ENCODE results near the gene PHF21B. TPM values are rescaled to one million over a fixed set of nuclear protein-coding genes. Genes with fewer than 3 reads are reported as not detected.

Gene PHF21B
- total RNA-seq, 4 donors from 2014 or later = not detected

DNA sequence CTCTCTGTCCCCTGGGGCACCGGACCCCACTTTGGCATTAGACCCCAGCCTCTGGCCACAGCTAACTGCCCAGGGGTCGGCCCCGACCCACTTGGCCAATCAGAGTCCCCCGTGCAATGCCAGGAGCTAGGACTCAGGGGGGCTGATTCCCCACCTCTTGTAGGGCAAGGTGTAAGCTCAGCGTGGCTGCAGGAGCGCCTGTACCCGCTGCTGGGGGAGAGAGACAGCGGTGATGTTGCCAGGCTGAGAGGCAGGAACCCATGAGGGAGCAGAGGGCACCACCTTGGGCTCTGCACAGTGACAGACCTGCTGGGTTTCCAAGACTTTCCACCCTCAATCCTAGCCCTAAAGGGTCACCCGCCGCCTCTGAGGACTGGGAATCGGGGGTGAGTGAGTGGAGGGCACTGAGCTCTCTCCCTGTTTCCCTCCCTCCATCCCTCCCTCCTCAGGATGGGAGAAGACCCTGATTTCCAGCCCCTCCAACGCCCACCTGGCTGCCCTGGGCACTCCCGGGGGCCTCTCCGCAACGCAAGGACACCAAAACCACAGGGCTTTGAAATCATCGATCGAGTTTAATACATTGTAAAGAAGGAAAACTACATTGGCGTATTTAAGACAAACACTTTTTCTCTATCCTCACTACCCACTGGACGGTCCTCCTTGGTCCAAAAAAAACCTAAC, 129.1 kb downstream of the PHF21B start:
- H3K27me3 ChIP-seq = peaks cover 4% of the 10 kb centered on the region
- no peaks in the 10 kb centered on the region for H3K4me1 ChIP-seq
- H3K27ac ChIP-seq = no peak overlapping the region
- 94% methylated on average over 18 of the region's 19 CpGs for WGBS
- H3K9me3 ChIP-seq = peaks cover 3% of the 10 kb centered on the region
- TF ChIP-seq, protein P1, sequence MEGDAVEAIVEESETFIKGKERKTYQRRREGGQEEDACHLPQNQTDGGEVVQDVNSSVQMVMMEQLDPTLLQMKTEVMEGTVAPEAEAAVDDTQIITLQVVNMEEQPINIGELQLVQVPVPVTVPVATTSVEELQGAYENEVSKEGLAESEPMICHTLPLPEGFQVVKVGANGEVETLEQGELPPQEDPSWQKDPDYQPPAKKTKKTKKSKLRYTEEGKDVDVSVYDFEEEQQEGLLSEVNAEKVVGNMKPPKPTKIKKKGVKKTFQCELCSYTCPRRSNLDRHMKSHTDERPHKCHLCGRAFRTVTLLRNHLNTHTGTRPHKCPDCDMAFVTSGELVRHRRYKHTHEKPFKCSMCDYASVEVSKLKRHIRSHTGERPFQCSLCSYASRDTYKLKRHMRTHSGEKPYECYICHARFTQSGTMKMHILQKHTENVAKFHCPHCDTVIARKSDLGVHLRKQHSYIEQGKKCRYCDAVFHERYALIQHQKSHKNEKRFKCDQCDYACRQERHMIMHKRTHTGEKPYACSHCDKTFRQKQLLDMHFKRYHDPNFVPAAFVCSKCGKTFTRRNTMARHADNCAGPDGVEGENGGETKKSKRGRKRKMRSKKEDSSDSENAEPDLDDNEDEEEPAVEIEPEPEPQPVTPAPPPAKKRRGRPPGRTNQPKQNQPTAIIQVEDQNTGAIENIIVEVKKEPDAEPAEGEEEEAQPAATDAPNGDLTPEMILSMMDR (IDR thresholded peaks at IDR 0.05) = no peak
- TF ChIP-seq POLR2AphosphoS5 (IDR thresholded peaks at IDR 0.05) (no peak), EP300 (IDR thresholded peaks at IDR 0.05) (no peak), POLR2A (IDR thresholded peaks at IDR 0.05) (no peak)
- H3K4me3 ChIP-seq = no peak overlapping the region
- no peaks in the 10 kb centered on the region for H3K36me3 ChIP-seq
- DNase-seq (ENCODE audit: low spot score in 2 of 2) = peak in 1 of 2 donors; percentile 53

DNA sequence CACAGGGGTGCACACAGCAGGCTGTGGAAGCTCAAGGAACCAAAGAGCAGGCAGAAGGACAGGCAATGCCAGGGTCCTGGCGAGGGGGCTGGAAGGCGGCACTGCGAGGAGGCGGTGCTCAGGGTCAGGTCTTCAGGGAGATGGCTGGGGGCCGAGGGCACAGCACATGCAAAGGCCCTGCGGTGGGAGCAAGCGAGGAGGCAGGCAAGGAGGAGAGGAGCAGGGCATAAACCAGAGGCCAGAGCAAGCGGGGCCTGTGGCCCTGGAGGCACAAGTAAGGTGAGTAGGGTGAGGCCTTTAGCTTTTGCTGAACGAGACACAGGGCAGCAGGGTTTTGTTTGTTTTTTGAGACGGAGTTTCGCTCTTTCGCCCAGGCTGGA, 130.5 kb downstream of the PHF21B start:
- Histone ChIP-seq H3K36me3 (no peaks in the 10 kb centered on the region), H3K9me3 (peaks cover 3% of the 10 kb centered on the region), H3K4me3 (no peak overlapping the region), H3K4me1 (no peaks in the 10 kb centered on the region), H3K27me3 (peaks cover 4% of the 10 kb centered on the region), H3K27ac (no peak overlapping the region)
- DNase-seq (ENCODE audit: low spot score in 2 of 2) = peak; percentile 41 to 44
- 92% methylated on average over 12 of the region's 12 CpGs for WGBS
- TF ChIP-seq EP300 (IDR thresholded peaks at IDR 0.05) (no peak), POLR2A (IDR thresholded peaks at IDR 0.05) (no peak), POLR2AphosphoS5 (IDR thresholded peaks at IDR 0.05) (no peak)
- TF ChIP-seq, protein P1 (IDR thresholded peaks at IDR 0.05) = no peak

DNA sequence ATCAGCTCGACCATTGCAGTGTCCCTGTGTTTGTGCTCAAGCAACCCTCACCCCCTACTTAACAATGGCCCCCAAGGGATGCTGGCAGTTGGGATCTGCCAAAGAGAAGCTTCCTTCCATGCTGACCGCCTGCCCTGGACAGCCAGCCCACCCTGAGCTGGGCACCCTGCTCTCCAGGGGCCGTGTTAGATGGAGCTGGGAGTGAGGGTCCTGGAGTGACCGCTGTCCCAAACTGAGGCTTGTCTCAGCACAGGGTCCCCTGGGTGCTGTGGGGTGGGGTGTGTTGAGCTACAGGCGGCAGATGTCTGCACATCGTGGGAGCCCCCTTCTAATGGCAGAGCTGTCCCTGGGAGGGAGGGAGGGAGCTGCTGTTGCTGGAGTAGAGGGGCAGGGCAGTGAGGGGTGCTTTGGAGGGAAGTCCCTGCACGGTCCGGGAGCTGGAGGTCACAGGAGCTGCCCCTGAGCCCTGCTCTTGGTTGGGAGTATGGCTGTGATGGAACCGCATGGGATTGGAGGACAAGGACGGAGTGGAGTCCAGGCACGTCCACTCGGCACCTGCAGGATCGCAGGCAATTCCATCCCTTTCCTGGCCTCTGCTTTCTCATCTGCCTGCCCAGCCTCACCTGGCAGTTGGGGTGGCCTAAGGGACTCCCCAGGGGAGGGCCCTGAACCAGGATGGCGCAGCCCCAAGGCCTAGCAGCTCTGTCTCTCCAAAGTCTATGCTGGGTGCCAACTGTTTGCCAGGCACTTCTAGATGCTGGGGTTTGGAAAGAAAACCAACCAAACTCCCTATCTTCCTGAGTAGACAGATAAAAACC, 131.1 kb downstream of the PHF21B start:
- Histone ChIP-seq H3K4me3 (no peak overlapping the region), H3K4me1 (no peaks in the 10 kb centered on the region), H3K27me3 (peaks cover 4% of the 10 kb centered on the region), H3K9me3 (peaks cover 3% of the 10 kb centered on the region), H3K36me3 (no peaks in the 10 kb centered on the region), H3K27ac (no peak overlapping the region)
- TF ChIP-seq POLR2AphosphoS5 (IDR thresholded peaks at IDR 0.05) (no peak), EP300 (IDR thresholded peaks at IDR 0.05) (no peak), POLR2A (IDR thresholded peaks at IDR 0.05) (no peak)
- TF ChIP-seq, protein P1 (IDR thresholded peaks at IDR 0.05) = no peak
- peak in 1 of 2 donors; percentile 20 for DNase-seq (ENCODE audit: low spot score in 2 of 2)
- WGBS = 83% methylated on average over 9 of the region's 14 CpGs

DNA sequence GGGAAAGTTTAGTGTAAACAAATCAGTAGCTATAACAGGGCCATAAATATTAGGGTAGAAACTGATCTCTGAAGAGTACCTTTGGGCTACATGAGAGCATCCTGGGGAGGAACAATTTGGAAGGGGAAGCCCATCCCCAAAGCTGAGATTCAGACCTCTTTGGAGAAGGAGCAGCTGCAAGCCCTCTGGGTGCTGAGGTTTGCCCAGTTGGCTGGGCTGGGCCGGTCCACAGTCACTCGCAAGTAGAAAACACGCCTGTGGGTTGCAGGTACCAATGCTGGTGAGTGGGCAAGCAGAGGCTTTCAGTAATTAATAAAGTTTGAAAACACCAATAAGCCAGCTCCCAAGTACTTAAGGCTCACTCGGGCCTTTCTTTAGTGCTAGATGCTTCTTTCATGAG, 132.9 kb downstream of the PHF21B start:
- WGBS = 87% methylated on average over 4 of the region's 4 CpGs
- TF ChIP-seq, protein P1 (IDR thresholded peaks at IDR 0.05) = no peak
- TF ChIP-seq EP300 (IDR thresholded peaks at IDR 0.05) (no peak), POLR2AphosphoS5 (IDR thresholded peaks at IDR 0.05) (no peak), POLR2A (IDR thresholded peaks at IDR 0.05) (no peak)

DNA sequence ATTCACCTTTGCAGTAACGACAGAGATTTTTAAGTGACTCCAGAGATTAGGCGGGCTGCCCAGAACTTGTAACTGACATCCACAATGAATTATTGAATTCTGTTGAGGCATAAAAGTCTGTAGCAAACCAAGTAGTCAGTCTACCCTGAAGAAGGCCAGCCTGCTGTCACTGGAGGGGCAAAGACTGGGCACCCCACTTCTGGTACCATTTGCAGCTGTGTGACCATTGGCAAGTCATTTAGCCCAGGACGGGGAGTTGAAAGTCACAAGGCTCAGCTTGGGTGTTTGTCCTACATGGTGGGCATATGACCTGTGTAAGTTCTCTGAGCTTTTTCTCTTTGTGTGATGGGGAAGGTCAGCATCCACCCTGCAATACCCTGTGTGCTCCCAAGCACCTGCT, 138.0 kb downstream of the PHF21B start:
- Histone ChIP-seq H3K27me3 (no peaks in the 10 kb centered on the region), H3K4me3 (no peak overlapping the region), H3K36me3 (no peaks in the 10 kb centered on the region), H3K4me1 (no peaks in the 10 kb centered on the region), H3K9me3 (peaks cover under 1% of the 10 kb centered on the region), H3K27ac (no peak overlapping the region)
- TF ChIP-seq POLR2AphosphoS5 (IDR thresholded peaks at IDR 0.05) = no peak
- TF ChIP-seq, protein P1 (IDR thresholded peaks at IDR 0.05) = no peak
- no peak for TF ChIP-seq EP300 (IDR thresholded peaks at IDR 0.05)
- TF ChIP-seq POLR2A (IDR thresholded peaks at IDR 0.05) = no peak
- DNase-seq (ENCODE audit: low spot score in 2 of 2) = no peak
- WGBS = 73% methylated on average over 3 of the region's 3 CpGs

More for the DNA sequence above, 132.9 kb downstream of the PHF21B start:
- no peak overlapping the region for H3K4me3 ChIP-seq
- H3K9me3 ChIP-seq = peaks cover 3% of the 10 kb centered on the region
- no peak overlapping the region for H3K27ac ChIP-seq
- DNase-seq (ENCODE audit: low spot score in 2 of 2) = no peak
- no peaks in the 10 kb centered on the region for H3K4me1 ChIP-seq
- H3K27me3 ChIP-seq = peaks cover 4% of the 10 kb centered on the region
- no peaks in the 10 kb centered on the region for H3K36me3 ChIP-seq

Data from suprapubic skin (tissue), 4 donors.